ENCODE data around the gene MPC1L. TPM values are rescaled to one million over a fixed set of nuclear protein-coding genes. Genes with fewer than 3 reads are reported as not detected.

MPC1L gene
- total and polyA plus RNA-seq, 4 donors = not detected

DNA sequence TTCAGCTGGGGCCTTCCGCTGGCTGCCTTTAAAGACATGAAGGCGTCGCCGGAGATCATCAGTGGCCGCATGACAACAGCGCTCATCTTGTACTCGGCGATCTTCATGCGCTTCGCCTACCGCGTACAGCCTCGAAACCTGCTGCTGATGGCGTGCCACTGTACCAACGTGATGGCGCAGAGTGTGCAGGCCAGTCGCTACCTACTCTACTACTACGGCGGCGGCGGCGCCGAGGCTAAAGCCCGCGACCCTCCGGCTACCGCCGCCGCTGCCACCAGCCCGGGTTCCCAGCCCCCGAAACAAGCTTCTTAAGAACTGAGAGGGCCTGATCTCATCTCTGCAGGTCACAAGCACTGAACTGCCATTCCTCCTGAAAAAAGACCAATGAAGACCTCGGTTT lies 437 bp downstream of the MPC1L start:
- no peak overlapping the region for H3K4me3 ChIP-seq (ENCODE audit: low read depth in 1 of 3, low read length in 3 of 3)
- no peak overlapping the region for H3K27ac ChIP-seq (ENCODE audit: low read depth in 1 of 2, low read length in 2 of 2)
- peaks cover 0 to 12% (median 6%) of the 10 kb centered on the region in 4 donors for H3K36me3 ChIP-seq (ENCODE audit: control insufficient read depth in 4 of 4, insufficient read depth in 3 of 4, low read depth in 1 of 4, low read length in 3 of 4)
- TF ChIP-seq RXRA (IDR thresholded peaks at IDR 0.05) = no peak
- no peak for TF ChIP-seq GABPA (IDR thresholded peaks at IDR 0.05 in 1 of 2, conservative IDR thresholded peaks at IDR 0.05 in 1 of 2)
- TF ChIP-seq SP1 (IDR thresholded peaks at IDR 0.05) = no peak
- TF ChIP-seq REST (IDR thresholded peaks at IDR 0.05) = no peak
- TF ChIP-seq CTCF (IDR thresholded peaks at IDR 0.05; ENCODE audit: low read depth, low read length, missing input control) = no peak
- TF ChIP-seq, protein P1, sequence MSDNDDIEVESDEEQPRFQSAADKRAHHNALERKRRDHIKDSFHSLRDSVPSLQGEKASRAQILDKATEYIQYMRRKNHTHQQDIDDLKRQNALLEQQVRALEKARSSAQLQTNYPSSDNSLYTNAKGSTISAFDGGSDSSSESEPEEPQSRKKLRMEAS (IDR thresholded peaks at IDR 0.05) = no peak
- no peak for TF ChIP-seq EGR1 (IDR thresholded peaks at IDR 0.05; ENCODE audit: low read depth in 2 of 2)
- no peak for TF ChIP-seq FOXA2 (IDR thresholded peaks at IDR 0.05)
- no peak for TF ChIP-seq RAD21 (IDR thresholded peaks at IDR 0.05)
- no peak for TF ChIP-seq FOXA1 (IDR thresholded peaks at IDR 0.05)
- TF ChIP-seq HNF4G (IDR thresholded peaks at IDR 0.05) = no peak
- no peak for TF ChIP-seq HNF4A (conservative IDR thresholded peaks at IDR 0.05)
- TF ChIP-seq, protein P2, sequence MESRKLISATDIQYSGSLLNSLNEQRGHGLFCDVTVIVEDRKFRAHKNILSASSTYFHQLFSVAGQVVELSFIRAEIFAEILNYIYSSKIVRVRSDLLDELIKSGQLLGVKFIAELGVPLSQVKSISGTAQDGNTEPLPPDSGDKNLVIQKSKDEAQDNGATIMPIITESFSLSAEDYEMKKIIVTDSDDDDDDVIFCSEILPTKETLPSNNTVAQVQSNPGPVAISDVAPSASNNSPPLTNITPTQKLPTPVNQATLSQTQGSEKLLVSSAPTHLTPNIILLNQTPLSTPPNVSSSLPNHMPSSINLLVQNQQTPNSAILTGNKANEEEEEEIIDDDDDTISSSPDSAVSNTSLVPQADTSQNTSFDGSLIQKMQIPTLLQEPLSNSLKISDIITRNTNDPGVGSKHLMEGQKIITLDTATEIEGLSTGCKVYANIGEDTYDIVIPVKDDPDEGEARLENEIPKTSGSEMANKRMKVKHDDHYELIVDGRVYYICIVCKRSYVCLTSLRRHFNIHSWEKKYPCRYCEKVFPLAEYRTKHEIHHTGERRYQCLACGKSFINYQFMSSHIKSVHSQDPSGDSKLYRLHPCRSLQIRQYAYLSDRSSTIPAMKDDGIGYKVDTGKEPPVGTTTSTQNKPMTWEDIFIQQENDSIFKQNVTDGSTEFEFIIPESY (IDR thresholded peaks at IDR 0.05) = no peak
- no peak for TF ChIP-seq YY1 (IDR thresholded peaks at IDR 0.05)
- H3K9me3 ChIP-seq (ENCODE audit: control insufficient read depth in 4 of 4, low read length in 3 of 4) = peaks cover 0 to 9% (median 3%) of the 10 kb centered on the region in 4 donors
- WGBS = 91% methylated on average over 32 of the region's 32 CpGs
- H3K27me3 ChIP-seq (ENCODE audit: control insufficient read depth in 4 of 4, insufficient read depth in 4 of 4, low read length in 3 of 4) = no peaks in the 10 kb centered on the region
- no peak for DNase-seq (ENCODE audit: low spot score)
- no peaks in the 10 kb centered on the region for H3K4me1 ChIP-seq (ENCODE audit: control insufficient read depth in 4 of 4, insufficient read depth in 4 of 4, low read length in 3 of 4)
- no peak overlapping the region for H3K9ac ChIP-seq (ENCODE audit: low read depth in 1 of 2, low read length in 2 of 2)

DNA sequence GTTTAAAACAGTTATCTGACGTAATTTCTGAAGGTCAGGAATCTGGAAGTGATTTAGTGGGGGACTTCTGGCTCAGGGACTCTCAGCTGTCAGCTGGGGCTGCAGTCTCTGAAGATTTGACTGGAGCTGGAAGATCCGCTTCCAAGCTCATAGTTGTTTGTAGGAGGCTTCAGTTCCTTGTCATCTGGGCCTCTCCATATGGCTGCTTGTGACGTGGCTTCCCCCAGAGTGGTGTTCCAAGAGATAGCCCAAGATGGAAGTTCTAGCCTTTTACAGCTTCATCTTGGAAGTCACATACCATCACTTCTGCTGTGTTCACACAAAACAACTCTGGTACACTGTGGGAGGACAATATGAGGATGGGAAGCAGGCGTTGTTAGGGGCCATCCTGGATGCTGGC lies 2.1 kb downstream of the MPC1L start:
- no peak overlapping the region for H3K4me3 ChIP-seq (ENCODE audit: low read depth in 1 of 3, low read length in 3 of 3)
- no peak for DNase-seq (ENCODE audit: low spot score)
- no peaks in the 10 kb centered on the region for H3K27me3 ChIP-seq (ENCODE audit: control insufficient read depth in 4 of 4, insufficient read depth in 4 of 4, low read length in 3 of 4)
- peaks cover 0 to 25% (median 11%) of the 10 kb centered on the region in 4 donors for H3K36me3 ChIP-seq (ENCODE audit: control insufficient read depth in 4 of 4, insufficient read depth in 3 of 4, low read depth in 1 of 4, low read length in 3 of 4)
- H3K4me1 ChIP-seq (ENCODE audit: control insufficient read depth in 4 of 4, insufficient read depth in 4 of 4, low read length in 3 of 4) = no peaks in the 10 kb centered on the region
- 96% methylated on average over 4 of the region's 4 CpGs for WGBS
- no peak overlapping the region for H3K27ac ChIP-seq (ENCODE audit: low read depth in 1 of 2, low read length in 2 of 2)
- peaks cover 0 to 9% (median 3%) of the 10 kb centered on the region in 4 donors for H3K9me3 ChIP-seq (ENCODE audit: control insufficient read depth in 4 of 4, low read length in 3 of 4)
- H3K9ac ChIP-seq (ENCODE audit: low read depth in 1 of 2, low read length in 2 of 2) = no peak overlapping the region
- TF ChIP-seq RAD21 (IDR thresholded peaks at IDR 0.05) = no peak
- no peak for TF ChIP-seq GABPA (IDR thresholded peaks at IDR 0.05 in 1 of 2, conservative IDR thresholded peaks at IDR 0.05 in 1 of 2)
- no peak for TF ChIP-seq EGR1 (IDR thresholded peaks at IDR 0.05; ENCODE audit: low read depth in 2 of 2)
- no peak for TF ChIP-seq FOXA2 (IDR thresholded peaks at IDR 0.05)
- no peak for TF ChIP-seq HNF4A (conservative IDR thresholded peaks at IDR 0.05)
- no peak for TF ChIP-seq CTCF (IDR thresholded peaks at IDR 0.05; ENCODE audit: low read depth, low read length, missing input control)
- no peak for TF ChIP-seq REST (IDR thresholded peaks at IDR 0.05)
- TF ChIP-seq, protein P1 (IDR thresholded peaks at IDR 0.05) = no peak
- TF ChIP-seq, protein P3, sequence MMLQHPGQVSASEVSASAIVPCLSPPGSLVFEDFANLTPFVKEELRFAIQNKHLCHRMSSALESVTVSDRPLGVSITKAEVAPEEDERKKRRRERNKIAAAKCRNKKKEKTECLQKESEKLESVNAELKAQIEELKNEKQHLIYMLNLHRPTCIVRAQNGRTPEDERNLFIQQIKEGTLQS (IDR thresholded peaks at IDR 0.05) = no peak
- no peak for TF ChIP-seq RXRA (IDR thresholded peaks at IDR 0.05)
- TF ChIP-seq JUND (IDR thresholded peaks at IDR 0.05) = no peak
- no peak for TF ChIP-seq YY1 (IDR thresholded peaks at IDR 0.05)
- TF ChIP-seq SP1 (IDR thresholded peaks at IDR 0.05) = no peak
- no peak for TF ChIP-seq HNF4G (IDR thresholded peaks at IDR 0.05)
- no peak for TF ChIP-seq FOXA1 (IDR thresholded peaks at IDR 0.05)
